IMR-90 (cell line): Measurements from ENCODE around the gene CTSF.

Experiments
- CEBPB ChIP-seq: IDR thresholded peaks from 2 replicates; pipeline ENCODE4 v1.6.1; 2012; ENCODE audit warnings: low read depth, low read length, improper control_type of control experiment
- MAFK ChIP-seq: IDR thresholded peaks from 2 replicates; pipeline ENCODE4 v1.6.1; 2012; ENCODE audit warnings: low read depth, low read length, improper control_type of control experiment
- MAZ ChIP-seq: IDR thresholded peaks from 2 replicates; pipeline ENCODE4 v1.6.1; 2012; ENCODE audit warnings: low read depth, mild to moderate bottlenecking, low read length, improper control_type of control experiment, moderate library complexity, borderline replicate concordance
- NFE2L2 ChIP-seq: fragments of 150-350 bp; IDR thresholded peaks from 2 replicates; pipeline ENCODE4 v1.6.1; 2016; ENCODE audit warnings: low read depth, mild to moderate bottlenecking, low read length
- POLR2A ChIP-seq: IDR thresholded peaks from 2 replicates; pipeline ENCODE4 v1.6.1; 2012; ENCODE audit warnings: mild to moderate bottlenecking, low read depth, low read length
- RCOR1 ChIP-seq: IDR thresholded peaks from 2 replicates; pipeline ENCODE4 v1.6.1; 2012; ENCODE audit warnings: mild to moderate bottlenecking, low read length, improper control_type of control experiment; ENCODE audit not compliant: insufficient replicate concordance
- SMC3 ChIP-seq: fragments of 150-350 bp; IDR thresholded peaks from 2 replicates; pipeline ENCODE4 v1.6.1; 2016; ENCODE audit warnings: low read depth, mild to moderate bottlenecking, antibody characterized with exemption, low read length, moderate library complexity
- TF ChIP-seq, protein P1 (sequence below): conservative IDR thresholded peaks from 2 replicates; pipeline ENCODE4 v1.5.1; 2012; ENCODE audit warnings: mild to moderate bottlenecking, low read depth, low read length, improper control_type of control experiment

DNA sequence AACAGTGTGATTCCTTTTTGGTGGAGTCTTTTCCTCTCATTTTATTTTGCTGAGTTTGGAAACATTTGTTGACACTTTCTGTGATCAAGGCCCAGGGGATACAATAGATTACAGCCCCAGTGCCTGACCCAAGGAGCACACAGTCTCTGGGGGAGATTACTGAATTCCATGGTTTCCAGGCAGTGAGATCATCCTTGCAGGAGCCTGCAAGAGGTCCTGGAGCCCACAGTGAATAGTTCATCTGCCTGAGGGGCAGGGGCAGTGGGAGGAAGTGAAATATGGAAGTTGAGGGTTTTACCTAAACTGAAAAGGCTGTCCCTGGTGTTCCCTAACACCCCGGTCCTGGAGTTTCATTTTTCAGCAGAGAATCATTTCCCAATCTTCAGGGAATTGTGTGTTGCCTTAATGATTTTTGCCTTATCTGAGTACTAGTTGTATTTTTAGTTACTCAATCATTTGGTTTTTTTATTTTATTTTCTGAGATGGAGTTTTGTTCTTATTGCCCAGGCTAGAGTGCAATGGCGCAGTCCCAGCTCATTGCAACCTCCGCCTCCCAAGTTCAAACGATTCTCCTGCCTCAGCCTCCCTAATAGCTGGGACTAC is 32.3 kb upstream of the CTSF start:
- TF ChIP-seq, protein P1, sequence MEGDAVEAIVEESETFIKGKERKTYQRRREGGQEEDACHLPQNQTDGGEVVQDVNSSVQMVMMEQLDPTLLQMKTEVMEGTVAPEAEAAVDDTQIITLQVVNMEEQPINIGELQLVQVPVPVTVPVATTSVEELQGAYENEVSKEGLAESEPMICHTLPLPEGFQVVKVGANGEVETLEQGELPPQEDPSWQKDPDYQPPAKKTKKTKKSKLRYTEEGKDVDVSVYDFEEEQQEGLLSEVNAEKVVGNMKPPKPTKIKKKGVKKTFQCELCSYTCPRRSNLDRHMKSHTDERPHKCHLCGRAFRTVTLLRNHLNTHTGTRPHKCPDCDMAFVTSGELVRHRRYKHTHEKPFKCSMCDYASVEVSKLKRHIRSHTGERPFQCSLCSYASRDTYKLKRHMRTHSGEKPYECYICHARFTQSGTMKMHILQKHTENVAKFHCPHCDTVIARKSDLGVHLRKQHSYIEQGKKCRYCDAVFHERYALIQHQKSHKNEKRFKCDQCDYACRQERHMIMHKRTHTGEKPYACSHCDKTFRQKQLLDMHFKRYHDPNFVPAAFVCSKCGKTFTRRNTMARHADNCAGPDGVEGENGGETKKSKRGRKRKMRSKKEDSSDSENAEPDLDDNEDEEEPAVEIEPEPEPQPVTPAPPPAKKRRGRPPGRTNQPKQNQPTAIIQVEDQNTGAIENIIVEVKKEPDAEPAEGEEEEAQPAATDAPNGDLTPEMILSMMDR: no peak
- TF ChIP-seq MAZ (no peak), POLR2A (no peak), CEBPB (no peak), RCOR1 (no peak), NFE2L2 (no peak), MAFK (no peak), SMC3 (no peak)
